Uterus (tissue), 2 donors: ENCODE data around the gene FUT8.

Experiments used
- POLR2A ChIP-seq, 2 donors: fragments of 450-650 bp; IDR thresholded peaks; one replicate each; pipeline ENCODE4 v1.6.1; 2016; ENCODE audit warnings: antibody characterized with exemption in 2 of 2, mild to moderate bottlenecking in 1 of 2, moderate library complexity in 1 of 2
- TF ChIP-seq, protein P1 (sequence below), 4 experiments: fragments of 200-600 bp in 2 of 4; fragments of 450-650 bp in 2 of 4; sonication (generic) in 2 of 4; IDR thresholded peaks; one replicate each; pipeline ENCODE4 v1.5.1; 2016 to 2019; ENCODE audit warnings: antibody characterized with exemption in 4 of 4, mild to moderate bottlenecking in 2 of 4, moderate library complexity in 1 of 4

DNA sequence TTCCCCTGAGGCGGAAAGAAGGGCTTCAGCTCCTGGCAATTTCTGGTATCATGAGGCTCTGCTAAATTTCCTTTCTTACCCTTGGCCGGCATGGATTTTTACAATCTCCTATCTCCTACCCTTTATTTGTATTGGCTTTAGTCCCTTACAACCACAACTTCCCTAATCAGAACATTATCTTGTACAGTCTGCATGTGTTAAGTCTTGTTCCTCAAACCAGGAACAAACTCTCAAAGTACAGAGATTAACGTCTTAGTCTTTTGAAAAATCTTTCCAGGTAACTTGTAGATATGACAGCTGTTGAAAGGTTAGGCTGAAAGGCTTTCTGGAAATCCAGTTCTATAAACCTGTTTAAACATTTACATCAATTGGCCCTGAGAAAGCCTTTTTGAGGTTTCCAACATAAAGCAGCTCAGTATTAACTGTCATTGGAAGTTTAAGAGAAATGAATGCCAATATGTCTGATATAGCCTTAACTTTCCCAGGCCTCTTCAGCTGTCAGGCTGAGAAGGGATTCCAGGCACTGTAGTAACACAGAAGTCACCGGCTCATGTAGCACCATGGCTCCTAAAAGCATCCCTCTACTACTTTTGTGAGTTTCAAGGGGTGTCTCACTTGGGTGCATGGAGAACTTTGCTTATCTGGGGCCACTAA lies 360.5 kb downstream of the FUT8 start:
- TF ChIP-seq, protein P1, sequence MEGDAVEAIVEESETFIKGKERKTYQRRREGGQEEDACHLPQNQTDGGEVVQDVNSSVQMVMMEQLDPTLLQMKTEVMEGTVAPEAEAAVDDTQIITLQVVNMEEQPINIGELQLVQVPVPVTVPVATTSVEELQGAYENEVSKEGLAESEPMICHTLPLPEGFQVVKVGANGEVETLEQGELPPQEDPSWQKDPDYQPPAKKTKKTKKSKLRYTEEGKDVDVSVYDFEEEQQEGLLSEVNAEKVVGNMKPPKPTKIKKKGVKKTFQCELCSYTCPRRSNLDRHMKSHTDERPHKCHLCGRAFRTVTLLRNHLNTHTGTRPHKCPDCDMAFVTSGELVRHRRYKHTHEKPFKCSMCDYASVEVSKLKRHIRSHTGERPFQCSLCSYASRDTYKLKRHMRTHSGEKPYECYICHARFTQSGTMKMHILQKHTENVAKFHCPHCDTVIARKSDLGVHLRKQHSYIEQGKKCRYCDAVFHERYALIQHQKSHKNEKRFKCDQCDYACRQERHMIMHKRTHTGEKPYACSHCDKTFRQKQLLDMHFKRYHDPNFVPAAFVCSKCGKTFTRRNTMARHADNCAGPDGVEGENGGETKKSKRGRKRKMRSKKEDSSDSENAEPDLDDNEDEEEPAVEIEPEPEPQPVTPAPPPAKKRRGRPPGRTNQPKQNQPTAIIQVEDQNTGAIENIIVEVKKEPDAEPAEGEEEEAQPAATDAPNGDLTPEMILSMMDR (IDR thresholded peaks at IDR 0.05) = no peak
- no peak for TF ChIP-seq POLR2A (IDR thresholded peaks at IDR 0.05)
